Endothelial cell of umbilical vein (primary cell): ENCODE results near the gene LRRFIP2. TPM values are rescaled to one million over a fixed set of nuclear protein-coding genes. Genes with fewer than 3 reads are reported as not detected.

Experiments used
- BruUV-seq: library from RNA; stranded (reverse); fragments of 400-500 nt; replicated peaks from 2 replicates; lab custom pipeline; 2021; lab: Mats Ljungman, UMichigan
- CTCF ChIA-PET: fragments of 300-600, 350-600 bp; sonication (Branson Sonifier 250); formaldehyde crosslinking; loops from one replicate; lab custom pipeline; 2021; ENCODE audit warnings: antibody characterized with exemption, inconsistent platforms; lab: Charles Lee
- POLR2A ChIA-PET: fragments of 300-600, 350-600 bp; sonication (Branson Sonifier 250); formaldehyde crosslinking; loops from one replicate; lab custom pipeline; 2021; ENCODE audit warnings: antibody characterized with exemption, inconsistent platforms; lab: Charles Lee
- DNase-seq: peaks from one replicate; pipeline ENCODE4 v3.0.0-alpha.2; 2011; ENCODE audit warnings: low read depth, low spot score
- FAIRE-seq: peaks from 2 replicates; lab custom pipeline; 2011; peaks lifted over from hg19 to GRCh38; lab: Jason Lieb, UNC
- H2AFZ ChIP-seq: 2 replicates; pipeline ENCODE4 v1.6.0; 2012; ENCODE audit warnings: low read depth, low read length, control low read depth, inconsistent platforms
- H3K27ac ChIP-seq: 2 replicates; pipeline ENCODE4 v1.5.1; 2011; ENCODE audit warnings: low read depth, mild to moderate bottlenecking, control low read depth, low read length, moderate library complexity; ENCODE audit not compliant: insufficient read depth
- H3K27me3 ChIP-seq, 2 experiments: 2 replicates each; pipeline versions ENCODE4 v1.6.0 to v1.6.1; 2011; ENCODE audit warnings: low read length in 2 of 2, mixed read lengths in 1 of 2; ENCODE audit not compliant: control insufficient read depth in 2 of 2, insufficient read depth in 2 of 2
- H3K36me3 ChIP-seq, 2 experiments: 2 replicates in 1 of 2; 3 replicates in 1 of 2; pipeline ENCODE4 v1.5.1; 2011; ENCODE audit warnings: low read length in 2 of 2, mild to moderate bottlenecking in 1 of 2, moderate library complexity in 1 of 2; ENCODE audit not compliant: control insufficient read depth in 2 of 2, insufficient read depth in 2 of 2; ENCODE audit errors: extremely low read depth in 1 of 2
- H3K4me1 ChIP-seq: 3 replicates; pipeline ENCODE4 v1.5.1; 2011; ENCODE audit warnings: mild to moderate bottlenecking, low read length; ENCODE audit not compliant: control insufficient read depth, insufficient read depth; ENCODE audit errors: extremely low read depth
- H3K4me2 ChIP-seq: 2 replicates; pipeline ENCODE4 v1.6.1; 2011; ENCODE audit warnings: low read length, control low read depth, mixed read lengths; ENCODE audit not compliant: insufficient read depth
- H3K4me3 ChIP-seq, 3 experiments: fragments of 200-600 bp in 1 of 3; sonication (generic), shearing (Covaris generic) in 1 of 3; replicated peaks in 1 of 3; 2 replicates each; pipeline ENCODE4 v1.5.1; 2011 to 2016; ENCODE audit warnings: control low read depth in 3 of 3, low read length in 3 of 3, mild to moderate bottlenecking in 2 of 3, inconsistent platforms in 1 of 3, low read depth in 1 of 3, moderate library complexity in 1 of 3; ENCODE audit not compliant: insufficient read depth in 1 of 3
- H3K79me2 ChIP-seq: 2 replicates; pipeline ENCODE4 v1.6.0; 2012; ENCODE audit warnings: low read length, inconsistent platforms; ENCODE audit not compliant: control insufficient read depth, insufficient read depth
- H3K9ac ChIP-seq: replicated peaks from 2 replicates; pipeline ENCODE3; 2011; ENCODE audit warnings: low read length, control low read depth; ENCODE audit not compliant: insufficient read depth; ENCODE audit errors: extremely low read depth
- H3K9me1 ChIP-seq: replicated peaks from 3 replicates; pipeline ENCODE4 v1.6.0; 2011; ENCODE audit warnings: mild to moderate bottlenecking, low read length; ENCODE audit not compliant: control insufficient read depth, insufficient read depth; ENCODE audit errors: extremely low read depth
- H3K9me3 ChIP-seq: replicated peaks from 2 replicates; pipeline ENCODE4 v1.5.1; 2012; ENCODE audit warnings: low read length, inconsistent platforms; ENCODE audit not compliant: control insufficient read depth, insufficient read depth
- H4K20me1 ChIP-seq: replicated peaks from 2 replicates; pipeline ENCODE3; 2011; ENCODE audit warnings: mild to moderate bottlenecking, low read length; ENCODE audit not compliant: control insufficient read depth, insufficient read depth; ENCODE audit errors: extremely low read depth
- EZH2 ChIP-seq: IDR thresholded peaks from 2 replicates; pipeline ENCODE4 v1.6.1; 2012; ENCODE audit warnings: borderline replicate concordance, low read depth, mild to moderate bottlenecking, moderate library complexity, low read length, inconsistent platforms; ENCODE audit not compliant: severe bottlenecking
- FOS ChIP-seq: IDR thresholded peaks from 2 replicates; pipeline ENCODE4 v1.6.1; 2011; ENCODE audit warnings: mild to moderate bottlenecking, low read length, moderate library complexity, borderline replicate concordance; ENCODE audit not compliant: insufficient read depth
- GATA2 ChIP-seq: IDR thresholded peaks from 2 replicates; pipeline ENCODE4 v1.7.0; 2011; ENCODE audit warnings: low read depth, mild to moderate bottlenecking, moderate library complexity, mixed read lengths, low read length; ENCODE audit not compliant: insufficient read length, insufficient read depth
- JUN ChIP-seq: IDR thresholded peaks from 2 replicates; pipeline ENCODE4 v1.6.1; 2011; ENCODE audit warnings: borderline replicate concordance, low read depth; ENCODE audit not compliant: insufficient read length, insufficient read depth
- MYC ChIP-seq: IDR thresholded peaks from one replicate; pipeline ENCODE4 v1.6.1; 2011; ENCODE audit warnings: mild to moderate bottlenecking, low read depth, low read length
- POLR2A ChIP-seq: IDR thresholded peaks from 2 replicates; pipeline ENCODE4 v1.6.1; 2012; ENCODE audit warnings: low read depth, mild to moderate bottlenecking, control low read depth, low read length
- POLR2AphosphoS5 ChIP-seq: IDR thresholded peaks from 2 replicates; pipeline ENCODE4 v1.6.1; 2012; ENCODE audit warnings: low read depth, mild to moderate bottlenecking, control low read depth, low read length, moderate library complexity; ENCODE audit not compliant: insufficient read depth
- dilution Hi-C: fragments of 300-500 bp; cut with MboI; formaldehyde crosslinking; loops from one replicate; pipeline ENCODE4 v1.15.0; 2019; ENCODE audit warnings: low sequenced_read_pairs; ENCODE audit not compliant: extremely low pct_ligation_motif_present
- intact Hi-C: fragments of 100-400 bp; cut with micrococcal nuclease; formaldehyde crosslinking; loops from one replicate; pipeline ENCODE4 v1.10.0; 2022
- polyA plus RNA-seq, 4 experiments: library from polyadenylated mRNA; depleted of rRNA in 3 of 4; stranded (reverse) in 3 of 4; unstranded in 1 of 4; fragments of >200 nt; gene quantifications; 2 replicates each; pipeline versions ENCODE4 v1.2.1 to v1.2.3, GENCODE V29; 2011 to 2012; ENCODE audit warnings: missing spikeins in 1 of 4
- total RNA-seq: library from RNA; stranded (reverse); gene quantifications from 2 replicates; pipeline ENCODE4 v1.2.3, GENCODE V29; 2021
- TF ChIP-seq, protein P1 (sequence below): IDR thresholded peaks from 2 replicates; pipeline ENCODE4 v1.6.1; 2011; ENCODE audit not compliant: insufficient read depth, insufficient read length
- TF ChIP-seq, protein P2 (sequence below), 2 donors: IDR thresholded peaks; 1 replicate in 1 of 2; 2 replicates in 1 of 2; pipeline ENCODE4 v1.5.1; 2011; ENCODE audit warnings: low read length in 2 of 2, mild to moderate bottlenecking in 2 of 2, moderate library complexity in 2 of 2, control low read depth in 1 of 2, inconsistent platforms in 1 of 2, low read depth in 1 of 2; ENCODE audit not compliant: insufficient read depth in 1 of 2; ENCODE audit errors: extremely low read depth in 1 of 2

The LRRFIP2 gene
- total and polyA plus RNA-seq, 2 donors (not counting 3 experiments of a cell fraction or from before 2014, with no cell fraction given), result 20.8 to 78.9 TPM

DNA sequence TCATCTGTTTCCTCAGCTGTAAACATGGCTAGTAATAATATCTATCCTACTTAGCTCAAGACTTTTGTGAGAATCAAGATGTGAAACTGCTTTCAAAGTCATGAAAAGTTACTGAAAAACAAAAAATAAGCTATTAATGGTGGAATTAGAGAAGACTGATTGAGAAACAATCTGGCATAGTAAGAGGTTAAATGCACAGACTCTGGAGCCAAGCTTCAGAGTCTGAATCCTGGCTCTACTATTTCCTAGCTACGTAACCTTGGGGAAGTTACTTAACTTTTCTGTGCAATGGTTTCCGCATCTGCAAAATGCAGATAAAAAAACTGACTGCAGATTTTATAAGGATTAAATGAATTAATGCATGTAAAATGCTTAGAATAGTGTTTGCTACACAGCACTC lies 28.8 kb downstream of the LRRFIP2 start:
- Histone ChIP-seq H4K20me1 (no peaks in the 10 kb centered on the region), H3K79me2 (peaks cover 26% of the 10 kb centered on the region), H2AFZ (no peak overlapping the region), H3K27ac (no peak overlapping the region), H3K27me3 (no peaks in the 10 kb centered on the region), H3K9me1 (no peaks in the 10 kb centered on the region), H3K4me1 (peaks cover 5% of the 10 kb centered on the region), H3K4me2 (no peak overlapping the region), H3K9me3 (no peaks in the 10 kb centered on the region), H3K9ac (no peak overlapping the region), H3K4me3 (no peak overlapping the region), H3K36me3 (peaks cover 5 to 10% of the 10 kb centered on the region in 2 experiments)
- TF ChIP-seq, protein P1, sequence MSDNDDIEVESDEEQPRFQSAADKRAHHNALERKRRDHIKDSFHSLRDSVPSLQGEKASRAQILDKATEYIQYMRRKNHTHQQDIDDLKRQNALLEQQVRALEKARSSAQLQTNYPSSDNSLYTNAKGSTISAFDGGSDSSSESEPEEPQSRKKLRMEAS, result no peak
- TF ChIP-seq, protein P2, sequence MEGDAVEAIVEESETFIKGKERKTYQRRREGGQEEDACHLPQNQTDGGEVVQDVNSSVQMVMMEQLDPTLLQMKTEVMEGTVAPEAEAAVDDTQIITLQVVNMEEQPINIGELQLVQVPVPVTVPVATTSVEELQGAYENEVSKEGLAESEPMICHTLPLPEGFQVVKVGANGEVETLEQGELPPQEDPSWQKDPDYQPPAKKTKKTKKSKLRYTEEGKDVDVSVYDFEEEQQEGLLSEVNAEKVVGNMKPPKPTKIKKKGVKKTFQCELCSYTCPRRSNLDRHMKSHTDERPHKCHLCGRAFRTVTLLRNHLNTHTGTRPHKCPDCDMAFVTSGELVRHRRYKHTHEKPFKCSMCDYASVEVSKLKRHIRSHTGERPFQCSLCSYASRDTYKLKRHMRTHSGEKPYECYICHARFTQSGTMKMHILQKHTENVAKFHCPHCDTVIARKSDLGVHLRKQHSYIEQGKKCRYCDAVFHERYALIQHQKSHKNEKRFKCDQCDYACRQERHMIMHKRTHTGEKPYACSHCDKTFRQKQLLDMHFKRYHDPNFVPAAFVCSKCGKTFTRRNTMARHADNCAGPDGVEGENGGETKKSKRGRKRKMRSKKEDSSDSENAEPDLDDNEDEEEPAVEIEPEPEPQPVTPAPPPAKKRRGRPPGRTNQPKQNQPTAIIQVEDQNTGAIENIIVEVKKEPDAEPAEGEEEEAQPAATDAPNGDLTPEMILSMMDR (IDR thresholded peaks at IDR 0.05; ENCODE audit: extremely low read depth in 1 of 2, insufficient read depth in 1 of 2, low read depth in 1 of 2, low read length in 2 of 2), result no peak
- TF ChIP-seq EZH2 (no peak), GATA2 (no peak), POLR2A (no peak), JUN (no peak), MYC (no peak), POLR2AphosphoS5 (no peak), FOS (no peak)
- CTCF ChIA-PET, result interaction anchor here (0.5 to 2.0 kb wide), 3 partner anchors 9 to 29 kb away, joined by 4 to 5 read pairs (median 4); partner anchors contain the start of gene LRRFIP2
- intact Hi-C loops, result no loop called here
- dilution Hi-C loops, result no loop called here
- FAIRE-seq (no peak), DNase-seq (peak; percentile 37)
- no TSS peak for BruUV-seq
- POLR2A ChIA-PET, result no interaction called here
